Fibroblast of upper back skin (primary cell): ENCODE data around the gene TPPP3.

ENCODE experiments used
- DNase-seq: peaks from one replicate; pipeline ENCODE4 v3.0.0-alpha.2; 2013

TPPP3 gene

GRCh38 chr16:67403976-67404555 is 10.8 kb upstream of the TPPP3 start:
- DNase-seq, result no peak

GRCh38 chr16:67400901-67401300 is 7.6 kb upstream of the TPPP3 start:
- no peak for DNase-seq

- DNase-seq, result no peak
Observed at GRCh38 chr16:67399749-67400704, 6.7 kb upstream of the TPPP3 start.

- no peak for DNase-seq
Observed at GRCh38 chr16:67399218-67399733, 6.0 kb upstream of the TPPP3 start.

GRCh38 chr16:67398546-67399217 is 5.4 kb upstream of the TPPP3 start:
- DNase-seq, result no peak

GRCh38 chr16:67397812-67398545 is 4.7 kb upstream of the TPPP3 start:
- no peak for DNase-seq

- DNase-seq, result no peak
Observed at GRCh38 chr16:67397036-67397801, 3.9 kb upstream of the TPPP3 start.

GRCh38 chr16:67396159-67397035 is 3.1 kb upstream of the TPPP3 start:
- DNase-seq, result peak; percentile 62

GRCh38 chr16:67395458-67396158 is 2.3 kb upstream of the TPPP3 start:
- DNase-seq, result no peak

GRCh38 chr16:67395105-67395457 is 1.8 kb upstream of the TPPP3 start:
- DNase-seq, result no peak

GRCh38 chr16:67394155-67395104 is 1.1 kb upstream of the TPPP3 start:
- no peak for DNase-seq

GRCh38 chr16:67393788-67394154 is 473 bp upstream of the TPPP3 start:
- no peak for DNase-seq

GRCh38 chr16:67392301-67393059 is 818 bp downstream of the TPPP3 start:
- DNase-seq, result no peak

GRCh38 chr16:67391424-67392300 is 1.6 kb downstream of the TPPP3 start:
- DNase-seq, result no peak

- DNase-seq, result no peak
Observed at GRCh38 chr16:67390816-67391423, 2.4 kb downstream of the TPPP3 start.

GRCh38 chr16:67389911-67390815 is 3.1 kb downstream of the TPPP3 start:
- no peak for DNase-seq
